H1 (cell line): Measurements from ENCODE around the gene RNU11. TPM values are rescaled to one million over a fixed set of nuclear protein-coding genes. Genes with fewer than 3 reads are reported as not detected.
"Not testable (repeated sequence)": the region's sequence is repeated elsewhere in the genome, so short reads cannot be mapped to it uniquely, and the experiment has no call there.

ENCODE experiments used
- CTCF ChIA-PET: fragments of 300-600 bp; sonication (Branson Sonifier 250); formaldehyde crosslinking; loops from one replicate; lab custom pipeline; 2021; ENCODE audit not compliant: partially characterized antibody; lab: Charles Lee
- POLR2A ChIA-PET: fragments of 300-600 bp; sonication (Branson Sonifier 250); formaldehyde crosslinking; loops from one replicate; lab custom pipeline; 2021; ENCODE audit warnings: inconsistent platforms; ENCODE audit not compliant: partially characterized antibody; lab: Charles Lee
- DNase-seq, 2 experiments: peaks; one replicate each; pipeline versions ENCODE4 v3.0.0 to v3.0.0-alpha.2; 2010 to 2022; ENCODE audit warnings: low spot score in 2 of 2, low read depth in 1 of 2, mixed read lengths in 1 of 2
- FAIRE-seq: peaks from 2 replicates; lab custom pipeline; 2011; peaks lifted over from hg19 to GRCh38; lab: Jason Lieb, UNC
- H2AFZ ChIP-seq: 2 replicates; pipeline ENCODE4 v1.8.1; 2012; ENCODE audit warnings: low read length, inconsistent platforms
- H2AK5ac ChIP-seq: 2 replicates; pipeline ENCODE4 v1.6.1; 2013; ENCODE audit warnings: low read depth, low read length
- H2BK120ac ChIP-seq: replicated peaks from 2 replicates; pipeline ENCODE3; 2013; ENCODE audit warnings: low read depth, low read length, inconsistent platforms
- H2BK12ac ChIP-seq: 2 replicates; pipeline ENCODE4 v1.6.1; 2013; ENCODE audit warnings: low read depth, low read length
- H2BK15ac ChIP-seq: 2 replicates; pipeline ENCODE4 v1.6.1; 2013; ENCODE audit warnings: low read length
- H2BK20ac ChIP-seq: 2 replicates; pipeline ENCODE4 v1.6.1; 2013; ENCODE audit warnings: low read length
- H2BK5ac ChIP-seq: 2 replicates; pipeline ENCODE4 v1.6.1; 2013; ENCODE audit warnings: low read depth, low read length
- H3K14ac ChIP-seq: 2 replicates; pipeline ENCODE4 v1.6.1; 2013; ENCODE audit warnings: inconsistent platforms; ENCODE audit not compliant: insufficient read length
- H3K18ac ChIP-seq: 2 replicates; pipeline ENCODE4 v1.6.1; 2013; ENCODE audit warnings: low read length; ENCODE audit errors: extremely low read depth
- H3K23ac ChIP-seq: 2 replicates; pipeline ENCODE4 v1.6.1; 2013; ENCODE audit warnings: inconsistent platforms; ENCODE audit not compliant: insufficient read length
- H3K23me2 ChIP-seq: 2 replicates; pipeline ENCODE4 v1.6.1; 2013; ENCODE audit warnings: low read depth, low read length
- H3K27ac ChIP-seq: 2 replicates; pipeline ENCODE4 v1.6.1; 2011; ENCODE audit warnings: low read depth, low read length, inconsistent platforms
- H3K27me3 ChIP-seq, 4 experiments: replicated peaks in 1 of 4; 1 replicate in 1 of 4; 2 replicates in 3 of 4; pipeline versions ENCODE4 v1.6.1 to v1.8.1; 2011 to 2013; ENCODE audit warnings: low read length in 3 of 4, mild to moderate bottlenecking in 3 of 4, inconsistent platforms in 2 of 4, mixed read lengths in 2 of 4, moderate library complexity in 1 of 4; ENCODE audit not compliant: control insufficient read depth in 3 of 4, insufficient read depth in 3 of 4; ENCODE audit errors: extremely low read depth in 1 of 4
- H3K36me3 ChIP-seq, 4 experiments: 2 replicates each; pipeline versions ENCODE4 v1.6.1 to v1.8.1; 2011 to 2013; ENCODE audit warnings: mild to moderate bottlenecking in 4 of 4, low read length in 3 of 4, moderate library complexity in 2 of 4, control low read depth in 1 of 4, inconsistent platforms in 1 of 4; ENCODE audit not compliant: insufficient read depth in 4 of 4, control insufficient read depth in 2 of 4
- H3K4ac ChIP-seq: replicated peaks from 2 replicates; pipeline ENCODE3; 2013; ENCODE audit warnings: low read length, low read depth, mixed read lengths, inconsistent platforms; ENCODE audit not compliant: insufficient read length
- H3K4me1 ChIP-seq, 4 experiments: replicated peaks in 1 of 4; 1 replicate in 1 of 4; 2 replicates in 3 of 4; pipeline versions ENCODE4 v1.6.1 to v1.8.1; 2011 to 2013; ENCODE audit warnings: low read length in 3 of 4, inconsistent platforms in 2 of 4, mixed read lengths in 1 of 4; ENCODE audit not compliant: insufficient read depth in 4 of 4, control insufficient read depth in 3 of 4
- H3K4me2 ChIP-seq, 2 experiments: 2 replicates each; pipeline versions ENCODE4 v1.6.1 to v1.8.1; 2011 to 2013; ENCODE audit warnings: low read depth in 2 of 2, low read length in 2 of 2, control low read depth in 1 of 2, inconsistent platforms in 1 of 2, mild to moderate bottlenecking in 1 of 2; ENCODE audit not compliant: insufficient read depth in 1 of 2
- H3K4me3 ChIP-seq, 4 experiments: fragments of 200-600, 300-600 bp in 1 of 4; sonication (generic), shearing (Covaris generic), sonication (Bioruptor Twin) in 1 of 4; 2 replicates each; pipeline versions ENCODE4 v1.5.1 to v1.8.1; 2011 to 2016; ENCODE audit warnings: low read length in 4 of 4, low read depth in 3 of 4, control low read depth in 2 of 4, inconsistent platforms in 2 of 4, mild to moderate bottlenecking in 2 of 4, mixed read lengths in 1 of 4, moderate library complexity in 1 of 4; ENCODE audit not compliant: insufficient read depth in 2 of 4; ENCODE audit errors: extremely low read depth in 1 of 4
- H3K56ac ChIP-seq: replicated peaks from 2 replicates; pipeline ENCODE3; 2013; ENCODE audit warnings: low read depth, mild to moderate bottlenecking, mixed read lengths, low read length, inconsistent platforms; ENCODE audit not compliant: insufficient read length
- H3K79me1 ChIP-seq: 2 replicates; pipeline ENCODE4 v1.6.1; 2013; ENCODE audit warnings: low read depth, low read length, control low read depth
- H3K79me2 ChIP-seq, 2 experiments: 2 replicates each; pipeline versions ENCODE4 v1.6.1 to v1.8.1; 2012 to 2013; ENCODE audit warnings: low read length in 2 of 2, mild to moderate bottlenecking in 2 of 2, inconsistent platforms in 1 of 2; ENCODE audit not compliant: insufficient read depth in 2 of 2, control insufficient read depth in 1 of 2
- H3K9ac ChIP-seq, 4 experiments: replicated peaks in 1 of 4; 1 replicate in 1 of 4; 2 replicates in 3 of 4; pipeline versions ENCODE4 v1.6.1 to v1.8.1; 2011 to 2013; ENCODE audit warnings: low read depth in 3 of 4, low read length in 3 of 4, control low read depth in 2 of 4, mild to moderate bottlenecking in 2 of 4, moderate library complexity in 2 of 4, inconsistent platforms in 1 of 4; ENCODE audit errors: extremely low read depth in 1 of 4
- H3K9me3 ChIP-seq, 2 experiments: 2 replicates each; pipeline versions ENCODE4 v1.6.1 to v1.8.1; 2012 to 2013; ENCODE audit warnings: mild to moderate bottlenecking in 2 of 2, moderate library complexity in 2 of 2, control low read depth in 1 of 2, inconsistent platforms in 1 of 2, low read depth in 1 of 2, low read length in 1 of 2, mixed read lengths in 1 of 2; ENCODE audit not compliant: insufficient read depth in 2 of 2
- H4K20me1 ChIP-seq, 2 experiments: replicated peaks in 1 of 2; 2 replicates each; pipeline versions ENCODE3 to v1.8.1; 2011 to 2013; ENCODE audit warnings: inconsistent platforms in 2 of 2, low read length in 2 of 2, mild to moderate bottlenecking in 1 of 2; ENCODE audit not compliant: insufficient read depth in 2 of 2, control insufficient read depth in 1 of 2
- H4K5ac ChIP-seq: 2 replicates; pipeline ENCODE4 v1.6.1; 2013; ENCODE audit warnings: low read length, low read depth, mixed read lengths, inconsistent platforms; ENCODE audit not compliant: insufficient read length
- H4K8ac ChIP-seq: 2 replicates; pipeline ENCODE4 v1.8.0; 2013; ENCODE audit warnings: mild to moderate bottlenecking, moderate library complexity, low read length, inconsistent platforms; ENCODE audit not compliant: insufficient read depth; ENCODE audit errors: extremely low read depth
- H4K91ac ChIP-seq: replicated peaks from 2 replicates; pipeline ENCODE3; 2013; ENCODE audit warnings: low read length, mixed read lengths, inconsistent platforms; ENCODE audit not compliant: insufficient read length
- MAFK ChIP-seq: IDR thresholded peaks from 2 replicates; pipeline ENCODE4 v1.6.1; 2012; ENCODE audit warnings: low read depth, mild to moderate bottlenecking, improper control_type of control experiment, low read length
- RAD21 ChIP-seq, 2 experiments: IDR thresholded peaks in 1 of 2; conservative IDR thresholded peaks in 1 of 2; 2 replicates each; pipeline ENCODE4 v1.6.1; 2011; ENCODE audit warnings: low read depth in 2 of 2, low read length in 2 of 2, improper control_type of control experiment in 1 of 2, inconsistent platforms in 1 of 2, mild to moderate bottlenecking in 1 of 2, moderate library complexity in 1 of 2
- TEAD4 ChIP-seq: IDR thresholded peaks from 2 replicates; pipeline ENCODE4 v1.6.1; 2012; ENCODE audit warnings: low read depth, low read length, inconsistent platforms, mixed read lengths
- WGBS, 2 experiments: shearing (Covaris generic) in 1 of 2; methylation state at CpG; one replicate each; pipeline versions ENCODE4 v1.1.6 to v1.1.7; 2013 to 2015; ENCODE audit warnings: low lambda C conversion rate in 2 of 2, mixed read lengths in 2 of 2, inconsistent platforms in 1 of 2, low coverage in 1 of 2, missing lambda C conversion rate in 1 of 2; ENCODE audit not compliant: insufficient replicate concordance in 2 of 2, insufficient coverage in 1 of 2, insufficient read length in 1 of 2; ENCODE audit errors: extremely low coverage in 1 of 2, missing lambda C conversion rate in 1 of 2; 5-methylcytosine and 5-hydroxymethylcytosine counted together
- polyA plus RNA-seq, 7 experiments: library from polyadenylated mRNA; depleted of rRNA in 3 of 7; stranded (reverse) in 5 of 7; unstranded in 2 of 7; fragments of >200 nt in 5 of 7; fragments of 200-250 nt in 2 of 7; gene quantifications; 1 replicate in 5 of 7; 2 replicates in 1 of 7; 4 replicates in 1 of 7; pipeline versions ENCODE4 v1.2.1 to v1.2.3, GENCODE V29; 2011 to 2013; ENCODE audit warnings: missing spikeins in 2 of 7, mixed read lengths in 2 of 7
- total RNA-seq: library from RNA; stranded (reverse); fragmentation: NEBNext Ultra II Directional; extraction: Animal tissue kit (Norgen Biotek cat#: 25700); gene quantifications from 2 replicates; pipeline ENCODE4 v1.2.1, GENCODE V29; 2021
- TF ChIP-seq, protein P1 (sequence below), 3 experiments: IDR thresholded peaks; 1 replicate in 2 of 3; 2 replicates in 1 of 3; pipeline versions ENCODE4 v1.5.1 to v1.6.1; 2011; ENCODE audit warnings: low read length in 3 of 3, mild to moderate bottlenecking in 3 of 3, inconsistent platforms in 2 of 3, low read depth in 1 of 3, moderate library complexity in 1 of 3; ENCODE audit not compliant: insufficient read depth in 1 of 3; ENCODE audit errors: control extremely low read depth in 1 of 3

The RNU11 gene
- total and polyA plus RNA-seq, 2 of the 8 experiments (the other 6 are each of a cell fraction or from before 2014, with no cell fraction given): not detected

DNA sequence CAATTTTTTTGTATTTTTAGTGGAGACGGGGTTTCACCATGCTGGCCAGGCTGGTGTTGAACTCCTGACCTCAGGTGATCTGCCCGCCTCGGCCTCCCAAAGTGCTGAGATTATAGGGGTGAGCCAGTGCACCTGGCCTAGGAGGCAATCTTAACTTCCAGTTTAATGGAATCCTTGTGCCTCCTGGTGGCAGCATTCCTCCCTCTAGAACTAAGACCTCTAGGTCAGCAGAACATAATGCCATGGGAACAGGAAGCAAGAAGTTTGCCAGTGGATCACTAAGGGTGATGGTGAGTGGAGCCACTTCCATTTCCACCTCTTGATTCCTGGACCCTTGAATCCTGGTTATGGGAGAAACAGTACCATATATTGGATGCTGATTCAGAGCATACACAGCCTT lies 5.5 kb downstream of the RNU11 start:
- not testable (repeated sequence) for H3K14ac ChIP-seq, H3K4me3 ChIP-seq, FAIRE-seq, H3K27me3 ChIP-seq, H3K18ac ChIP-seq, H2BK5ac ChIP-seq, H3K4ac ChIP-seq, H3K9me3 ChIP-seq, H2AFZ ChIP-seq, H3K23me2 ChIP-seq, H3K56ac ChIP-seq, H4K5ac ChIP-seq, H2BK15ac ChIP-seq, H2AK5ac ChIP-seq, H4K8ac ChIP-seq, H4K91ac ChIP-seq, H3K4me2 ChIP-seq, H3K79me1 ChIP-seq, H3K27ac ChIP-seq, H2BK120ac ChIP-seq, H3K23ac ChIP-seq, H3K9ac ChIP-seq, H3K4me1 ChIP-seq, H2BK20ac ChIP-seq, H4K20me1 ChIP-seq, H2BK12ac ChIP-seq, H3K79me2 ChIP-seq, H3K36me3 ChIP-seq
- POLR2A ChIA-PET: interaction anchor here (1.2 to 1.7 kb wide), 2 partner anchors 15 to 98 kb away, joined by 3 to 7 read pairs; partner anchors contain the start of gene GMEB1
- CTCF ChIA-PET: interaction anchor here (0.6 to 2.2 kb wide), 3 partner anchors 88 to 223 kb away, joined by 3 to 7 read pairs (median 4); no protein-coding TSS in a partner anchor
- 90% methylated on average over 3 of the region's 3 CpGs; no CpG with 5 or more reads in 1 of the 2 experiments for WGBS, 2 experiments
- TF ChIP-seq RAD21 (IDR thresholded peaks at IDR 0.05 in 1 of 2, conservative IDR thresholded peaks at IDR 0.05 in 1 of 2; ENCODE audit: low read depth in 2 of 2, low read length in 2 of 2) (peak; percentile 56 to 73), MAFK (0 out of 2 replicates have a peak, but pooled peaks have one; percentile 14), TEAD4 (peak; percentile 62)
- TF ChIP-seq, protein P1, sequence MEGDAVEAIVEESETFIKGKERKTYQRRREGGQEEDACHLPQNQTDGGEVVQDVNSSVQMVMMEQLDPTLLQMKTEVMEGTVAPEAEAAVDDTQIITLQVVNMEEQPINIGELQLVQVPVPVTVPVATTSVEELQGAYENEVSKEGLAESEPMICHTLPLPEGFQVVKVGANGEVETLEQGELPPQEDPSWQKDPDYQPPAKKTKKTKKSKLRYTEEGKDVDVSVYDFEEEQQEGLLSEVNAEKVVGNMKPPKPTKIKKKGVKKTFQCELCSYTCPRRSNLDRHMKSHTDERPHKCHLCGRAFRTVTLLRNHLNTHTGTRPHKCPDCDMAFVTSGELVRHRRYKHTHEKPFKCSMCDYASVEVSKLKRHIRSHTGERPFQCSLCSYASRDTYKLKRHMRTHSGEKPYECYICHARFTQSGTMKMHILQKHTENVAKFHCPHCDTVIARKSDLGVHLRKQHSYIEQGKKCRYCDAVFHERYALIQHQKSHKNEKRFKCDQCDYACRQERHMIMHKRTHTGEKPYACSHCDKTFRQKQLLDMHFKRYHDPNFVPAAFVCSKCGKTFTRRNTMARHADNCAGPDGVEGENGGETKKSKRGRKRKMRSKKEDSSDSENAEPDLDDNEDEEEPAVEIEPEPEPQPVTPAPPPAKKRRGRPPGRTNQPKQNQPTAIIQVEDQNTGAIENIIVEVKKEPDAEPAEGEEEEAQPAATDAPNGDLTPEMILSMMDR (IDR thresholded peaks at IDR 0.05; ENCODE audit: control extremely low read depth in 1 of 3, insufficient read depth in 1 of 3, low read depth in 1 of 3, low read length in 3 of 3): peak in 2 of 3 experiments; percentile 54 to 56; a peak in 3 of 4 replicates
- DNase-seq: peak in 1 of 2 experiments; percentile 52
